ENCODE measurements around the gene POU2F1.

The POU2F1 gene

DNA sequence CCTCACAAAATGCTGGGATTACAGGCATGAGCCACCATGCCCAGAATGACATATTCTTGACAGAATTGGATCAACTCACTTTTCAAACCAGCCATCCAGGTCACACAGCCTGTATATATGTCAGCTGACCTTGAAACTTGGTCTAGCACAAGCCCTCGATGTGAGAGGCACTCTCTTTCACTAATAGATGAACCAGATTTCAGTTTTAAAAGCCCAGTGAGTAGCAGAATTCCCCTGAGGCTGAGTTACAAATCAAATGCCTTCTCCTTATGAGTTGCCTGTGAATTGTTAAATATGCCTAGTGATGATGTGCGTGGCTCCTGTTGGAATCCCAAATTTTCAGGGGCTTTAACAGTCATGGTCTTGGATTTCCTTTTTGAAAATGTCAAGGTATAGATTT lies 208.9 kb downstream of the POU2F1 start:
- DNase-seq: no peak

DNA sequence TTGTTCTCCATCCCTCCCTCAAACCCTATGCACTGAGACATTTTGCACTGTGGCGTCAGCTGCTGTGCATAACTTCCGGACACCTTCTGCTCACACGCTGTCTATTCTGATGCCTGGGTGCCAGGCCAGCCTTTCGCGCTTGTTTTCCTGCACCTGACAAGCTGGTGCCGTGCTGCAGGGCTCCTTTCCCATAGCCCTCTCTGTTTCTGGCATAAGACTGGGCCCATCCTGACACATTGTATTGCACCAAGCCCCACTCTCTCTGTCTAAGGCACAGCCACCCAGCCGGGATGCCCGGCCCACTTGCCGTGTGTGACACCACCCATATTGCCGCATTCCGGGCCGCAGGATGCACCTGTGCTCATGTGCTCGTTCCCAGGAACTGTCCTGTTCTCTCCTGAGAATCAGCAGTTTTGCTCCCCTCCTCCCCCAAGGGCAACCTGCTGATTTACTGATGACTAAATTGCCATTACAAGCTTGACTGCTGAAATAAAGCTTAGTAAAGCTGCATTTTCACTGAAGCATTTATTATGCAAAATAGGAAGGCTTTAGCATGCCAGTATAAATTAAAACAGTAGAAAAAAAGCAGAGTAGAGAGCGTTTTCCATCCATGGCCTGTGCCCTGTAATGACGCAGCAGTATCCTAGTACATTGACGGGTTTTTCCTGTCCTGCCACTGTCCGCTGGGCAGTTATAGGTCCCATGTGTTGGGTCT lies 209.6 kb downstream of the POU2F1 start:
- no peak for DNase-seq

DNA sequence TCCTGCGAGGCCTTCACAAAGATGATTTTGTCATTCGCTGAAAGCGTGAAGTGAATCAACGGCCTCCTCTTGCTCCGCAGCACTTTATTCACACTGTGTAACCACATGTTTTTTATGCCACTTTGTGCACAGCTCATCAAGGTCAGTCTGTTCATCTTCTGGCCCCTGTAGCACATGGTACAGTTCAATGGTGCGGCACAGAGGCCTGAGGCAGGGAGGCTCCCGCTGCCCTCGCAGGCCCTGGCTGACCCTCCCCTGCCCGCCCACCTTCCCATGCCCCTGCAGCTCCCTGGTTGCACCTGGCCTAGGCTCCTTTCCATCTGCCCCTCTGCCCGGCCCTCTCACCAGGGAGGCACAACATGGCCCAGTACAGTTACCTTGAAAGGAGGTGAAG lies 210.2 kb downstream of the POU2F1 start:
- no peak for DNase-seq

DNA sequence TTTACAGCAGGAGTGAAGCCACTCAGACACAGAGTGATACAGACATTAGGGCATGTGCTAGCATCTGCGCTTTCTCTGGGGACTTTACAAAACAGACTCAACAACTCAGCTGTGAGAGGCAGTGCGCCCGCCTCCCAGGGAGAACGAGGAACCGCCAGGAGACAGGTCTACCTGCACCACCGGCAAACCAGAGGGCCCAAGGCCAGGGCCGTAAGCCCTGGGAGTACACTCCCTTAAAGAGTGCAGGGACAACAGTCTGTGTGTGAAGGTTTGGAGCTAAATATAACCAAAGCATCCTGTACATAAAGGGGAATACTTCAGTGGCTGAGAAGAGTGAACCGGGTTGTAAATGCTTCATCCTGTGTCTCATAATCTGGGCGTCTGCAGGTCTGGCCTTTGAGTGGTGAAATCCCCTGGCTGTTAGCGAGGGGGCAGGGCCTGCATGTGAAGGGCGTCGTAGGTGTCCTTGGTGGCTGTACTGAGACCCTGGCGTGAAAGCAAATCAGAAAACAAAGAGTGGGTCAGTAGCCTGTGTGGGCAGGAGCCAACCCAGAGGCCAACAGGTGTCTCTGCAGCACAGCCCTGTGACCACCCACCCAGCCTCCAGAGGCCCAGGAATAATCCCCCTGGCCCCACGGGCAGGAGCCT lies 210.7 kb downstream of the POU2F1 start:
- no peak for DNase-seq

DNA sequence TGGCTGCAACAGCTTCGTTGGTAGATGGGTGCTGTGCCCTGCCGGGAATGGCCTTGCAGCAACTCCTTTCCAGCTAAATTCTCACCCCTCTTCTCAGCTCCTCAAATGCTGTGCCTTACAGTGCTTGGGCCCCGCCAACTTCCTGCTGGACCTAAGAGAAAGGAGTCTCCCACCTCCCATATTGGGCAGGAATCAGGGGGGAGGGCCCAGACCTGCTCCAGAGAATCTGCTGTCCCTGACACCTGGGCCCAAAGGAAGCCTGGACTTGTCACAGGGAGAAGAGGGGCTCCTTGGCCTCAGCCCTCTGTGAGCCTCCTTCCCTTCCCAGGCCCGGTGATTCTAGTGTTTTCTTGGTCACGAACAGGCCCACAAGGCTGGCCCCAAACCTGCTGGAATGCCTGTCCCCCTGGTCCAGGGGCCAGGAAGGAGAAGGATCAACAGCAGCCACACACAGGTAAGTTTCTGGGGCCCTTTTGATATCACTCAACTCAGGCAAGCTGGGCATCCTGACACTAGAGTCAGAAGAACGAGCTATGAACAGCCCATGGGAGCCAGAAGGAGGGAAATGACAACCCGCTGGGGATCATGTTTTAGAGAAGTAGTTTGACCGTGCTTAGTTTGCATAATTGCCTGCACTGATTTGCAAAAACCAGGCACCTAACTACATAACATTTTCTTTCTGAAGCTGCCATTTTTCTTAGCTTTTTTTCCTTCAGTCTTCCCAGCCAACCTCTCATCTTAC lies 211.4 kb downstream of the POU2F1 start:
- DNase-seq: no peak

DNA sequence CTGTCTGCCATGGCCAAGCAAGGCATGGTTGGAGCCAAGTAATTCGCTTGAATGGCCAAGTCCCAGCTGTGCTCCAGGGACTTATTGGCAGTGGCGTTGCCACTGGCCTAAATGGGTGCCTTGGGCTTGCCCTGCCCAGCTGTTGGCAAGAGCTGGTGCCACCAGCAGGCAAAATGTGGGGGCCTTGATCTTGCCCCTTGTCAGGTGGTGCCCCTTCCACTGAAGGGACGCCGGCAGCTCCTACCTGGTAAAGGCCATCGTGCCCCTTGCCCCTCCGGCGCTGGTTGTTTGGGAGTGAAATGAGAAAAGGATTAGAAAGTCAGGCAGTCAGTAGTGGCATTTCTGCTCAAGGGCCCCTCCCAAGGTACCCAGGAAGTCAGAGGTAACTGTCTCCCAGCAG lies 212.1 kb downstream of the POU2F1 start:
- no peak for DNase-seq

DNA sequence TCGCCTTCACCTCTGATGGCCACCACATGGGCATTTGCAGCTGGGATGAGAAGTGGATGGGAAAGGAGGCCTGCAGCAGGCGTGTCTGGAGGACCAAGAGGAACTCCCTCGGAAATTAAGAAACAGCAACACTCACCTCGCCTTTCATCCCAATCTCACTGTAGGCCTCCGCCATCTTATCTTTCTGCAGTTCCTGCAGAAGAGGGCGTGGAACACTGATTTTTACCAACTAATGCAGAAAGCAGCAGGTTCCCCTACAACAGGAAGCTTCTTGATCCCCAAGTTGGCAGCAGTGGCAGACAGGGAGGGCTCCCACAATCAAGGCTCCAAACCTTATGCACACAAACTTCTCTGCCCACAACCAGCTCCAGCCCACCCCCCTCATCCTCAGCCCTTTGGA lies 213.2 kb downstream of the POU2F1 start:
- no peak for DNase-seq

DNA sequence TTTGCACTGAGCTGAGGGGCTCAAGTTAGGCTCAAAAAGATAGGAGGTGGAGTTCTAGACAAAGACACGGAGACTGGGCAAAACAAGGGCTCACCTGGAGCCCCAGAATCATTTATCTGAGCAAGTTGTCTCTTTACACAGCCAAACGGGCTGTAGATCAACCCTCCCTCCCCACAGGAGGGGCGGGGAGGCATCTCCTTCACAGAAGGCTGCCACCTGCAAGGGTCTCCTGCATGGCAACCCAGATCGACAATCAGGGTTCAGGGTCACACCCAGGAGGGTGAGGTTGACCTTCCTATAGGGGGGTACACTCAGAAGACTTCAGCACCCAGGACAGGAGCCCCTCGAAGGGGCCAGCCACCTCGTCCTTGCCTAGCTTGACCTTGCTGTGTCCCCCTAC lies 213.6 kb downstream of the POU2F1 start:
- DNase-seq: no peak

DNA sequence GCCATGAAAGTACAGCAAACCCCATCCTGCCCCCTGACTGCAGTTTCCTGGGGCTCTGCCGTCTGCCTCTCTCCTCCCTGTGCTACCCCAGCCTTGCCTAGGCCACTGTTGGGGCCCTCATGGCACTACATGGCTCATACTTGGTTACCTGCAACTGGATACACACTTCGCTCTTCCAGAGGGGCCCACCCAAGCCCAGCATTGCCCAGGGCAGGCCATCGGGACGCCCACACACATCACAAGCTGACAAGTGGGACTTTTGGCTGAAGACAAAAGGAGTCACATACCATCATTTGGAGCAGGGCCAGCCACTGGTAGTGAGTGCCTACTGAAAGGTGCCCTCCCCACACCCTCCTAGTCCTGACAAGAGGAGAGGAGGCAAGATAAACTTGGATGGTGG lies 214.8 kb downstream of the POU2F1 start:
- no peak for DNase-seq

DNA sequence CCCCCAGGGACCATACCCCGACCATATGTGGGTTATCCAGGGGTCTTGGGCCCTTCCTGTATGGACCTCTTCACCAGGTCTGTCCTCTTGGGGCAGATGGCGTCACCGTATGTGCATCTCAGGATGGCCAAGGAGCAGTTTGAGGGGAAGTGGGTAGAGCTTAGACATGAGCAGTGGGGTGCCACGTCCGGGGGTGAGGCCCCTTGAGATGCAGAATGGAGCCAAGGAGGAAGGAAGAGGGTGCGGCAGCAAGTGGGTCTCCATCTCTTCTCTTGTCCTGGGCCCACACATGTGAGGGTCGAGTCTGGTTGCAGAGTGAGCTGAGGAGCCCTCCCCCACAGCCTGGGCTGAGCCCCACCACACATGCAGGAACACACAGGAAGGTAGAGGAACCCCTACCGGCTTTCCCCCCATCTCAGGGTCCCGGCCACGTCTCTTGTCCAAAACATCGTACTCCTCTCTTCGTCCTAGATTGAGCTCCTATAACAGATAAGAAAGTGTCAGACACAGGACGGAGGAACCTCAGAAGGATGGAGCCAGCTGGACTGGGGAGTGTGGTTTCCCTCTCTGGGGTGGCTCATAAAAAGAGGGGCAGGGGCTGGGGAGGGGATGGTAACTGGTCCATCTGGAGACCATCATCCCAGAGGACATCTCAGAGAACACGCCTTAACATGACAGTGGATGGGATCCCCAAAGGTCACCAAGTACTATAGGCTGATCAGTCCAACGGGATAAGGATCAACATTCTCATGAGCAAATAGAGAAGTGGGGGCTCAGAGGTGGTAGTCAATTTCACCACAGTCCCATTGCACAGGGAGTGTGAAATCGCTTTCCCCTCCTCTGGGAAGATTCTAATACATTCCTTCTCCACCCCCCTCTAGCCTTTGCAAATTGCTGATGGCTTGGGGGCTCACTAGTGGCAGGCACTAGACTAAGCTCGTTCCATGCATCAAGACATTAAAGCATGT lies 217.8 kb downstream of the POU2F1 start:
- DNase-seq: no peak

DNA sequence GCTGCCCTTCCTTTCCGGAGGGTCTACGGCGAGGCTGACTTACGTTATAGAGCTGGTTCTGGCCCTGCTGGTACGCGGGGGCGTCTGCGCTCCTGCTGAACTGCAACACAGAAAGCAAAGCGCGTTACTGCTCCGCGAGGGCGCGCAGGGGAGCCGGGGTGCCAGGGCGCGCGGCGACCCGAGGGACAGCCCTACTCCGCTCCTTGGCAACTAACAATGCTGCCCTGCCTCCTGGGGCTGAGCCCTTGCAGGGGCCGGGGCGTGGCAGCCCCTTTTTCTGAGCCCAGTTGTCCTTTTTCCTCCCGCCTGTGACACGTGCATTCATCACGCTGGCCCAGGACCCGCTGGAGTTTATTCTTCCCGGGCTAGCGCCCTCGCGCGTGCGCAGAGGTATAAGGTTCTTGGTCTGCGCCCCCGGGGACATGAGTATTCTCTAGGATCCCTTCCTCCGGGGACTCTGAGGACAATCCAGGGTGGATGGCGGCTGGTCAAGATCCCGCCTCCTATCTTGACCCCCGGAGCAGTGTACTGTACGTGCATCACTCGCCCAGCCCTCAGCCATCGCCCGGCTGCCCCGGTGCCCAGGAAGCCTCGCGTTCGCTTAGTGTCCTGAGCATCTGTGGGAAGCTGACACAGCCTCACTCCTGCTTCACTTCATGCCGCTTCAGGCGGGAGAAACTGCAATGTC lies 218.8 kb downstream of the POU2F1 start:
- peak; percentile 42 for DNase-seq

DNA sequence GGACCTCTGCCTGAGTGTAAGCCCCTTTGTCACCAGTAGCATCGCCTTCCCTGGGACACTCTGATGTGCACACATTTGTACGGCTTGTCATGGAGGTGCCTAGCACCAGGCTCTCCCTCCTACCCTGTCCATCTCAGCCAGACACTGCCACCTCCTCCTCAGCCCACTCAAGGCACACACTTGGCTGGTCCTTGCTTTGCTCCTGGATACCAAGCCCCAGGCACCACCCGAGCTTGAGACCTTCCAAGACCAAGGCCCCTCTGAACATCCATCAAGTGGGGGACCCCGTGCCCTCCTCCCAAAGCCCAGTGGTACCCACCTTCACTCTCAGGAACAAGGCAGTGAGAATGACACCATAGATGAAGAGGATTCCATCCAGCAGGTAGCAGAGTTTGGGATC lies 219.7 kb downstream of the POU2F1 start:
- no peak for DNase-seq

DNA sequence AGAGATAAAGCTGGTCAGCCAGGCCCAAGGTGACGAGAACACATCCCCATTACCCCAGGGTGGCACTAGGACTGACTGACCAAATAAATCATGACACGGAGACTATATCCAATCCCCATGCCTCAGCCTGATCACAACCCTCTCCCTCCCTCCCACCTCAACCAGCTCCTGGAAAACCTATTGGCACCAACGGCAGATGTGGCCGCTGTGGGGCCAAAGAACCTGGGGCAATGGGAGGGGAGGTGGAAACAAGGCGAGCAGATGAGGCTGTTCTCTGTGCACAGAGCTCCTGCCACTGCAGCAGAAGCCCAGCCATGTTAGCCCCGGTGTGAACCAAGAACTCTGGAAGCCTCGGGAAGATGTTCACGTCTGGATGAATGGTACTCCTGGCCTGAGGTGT lies 220.1 kb downstream of the POU2F1 start:
- no peak for DNase-seq

DNA sequence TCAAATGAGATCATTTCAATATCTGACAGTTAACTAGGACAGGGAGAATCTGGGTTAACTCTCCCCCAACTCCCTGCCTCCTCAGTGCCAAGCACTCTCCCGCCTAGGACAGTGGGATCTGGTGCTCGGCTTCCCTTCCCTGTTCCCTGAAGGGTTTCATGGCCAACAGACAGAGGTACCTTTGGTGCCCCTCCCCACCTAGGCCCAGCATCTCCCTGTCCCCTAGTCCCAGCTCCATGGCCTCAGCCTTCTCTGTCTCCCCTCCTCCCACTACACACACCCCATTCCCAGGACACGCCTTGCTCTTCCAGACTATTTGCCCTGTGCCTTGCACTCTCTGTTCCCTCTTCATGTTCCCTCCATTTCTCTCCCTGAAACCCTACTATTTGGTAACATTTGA lies 220.5 kb downstream of the POU2F1 start:
- DNase-seq: no peak

DNA sequence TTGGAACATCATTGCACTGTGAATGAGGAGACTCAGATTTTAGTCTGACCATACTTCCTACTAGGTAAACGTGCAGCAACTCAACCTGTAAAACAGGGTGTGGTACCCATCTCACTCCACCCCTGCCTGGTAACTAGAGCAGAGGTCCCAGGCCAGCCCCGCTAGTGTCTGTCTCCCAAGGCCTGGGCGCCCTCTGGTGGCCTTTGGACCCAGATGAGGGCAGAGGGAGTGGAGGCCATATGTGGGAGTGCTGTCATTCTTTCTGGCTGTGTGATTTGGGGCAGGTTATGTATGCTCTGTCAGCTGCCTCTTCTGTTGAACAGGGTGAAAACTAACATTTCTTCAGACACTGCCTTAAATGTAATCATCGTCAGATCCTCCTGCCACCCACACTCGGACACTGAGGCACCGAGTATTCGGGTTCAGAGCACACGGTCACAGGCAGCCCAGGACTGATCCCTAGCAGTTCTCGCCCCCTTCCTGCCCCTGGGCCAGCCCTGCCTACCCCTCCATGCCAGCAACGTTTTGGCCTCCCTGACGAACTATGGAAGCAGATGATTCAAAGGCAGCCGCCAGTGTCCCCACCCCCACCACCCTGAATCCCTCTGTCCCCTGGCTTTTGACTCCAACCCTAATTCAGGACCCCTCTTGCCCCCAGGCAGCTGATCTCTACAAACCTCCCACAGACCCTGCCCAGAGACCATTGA lies 221.6 kb downstream of the POU2F1 start:
- DNase-seq: peak; percentile 61

DNA sequence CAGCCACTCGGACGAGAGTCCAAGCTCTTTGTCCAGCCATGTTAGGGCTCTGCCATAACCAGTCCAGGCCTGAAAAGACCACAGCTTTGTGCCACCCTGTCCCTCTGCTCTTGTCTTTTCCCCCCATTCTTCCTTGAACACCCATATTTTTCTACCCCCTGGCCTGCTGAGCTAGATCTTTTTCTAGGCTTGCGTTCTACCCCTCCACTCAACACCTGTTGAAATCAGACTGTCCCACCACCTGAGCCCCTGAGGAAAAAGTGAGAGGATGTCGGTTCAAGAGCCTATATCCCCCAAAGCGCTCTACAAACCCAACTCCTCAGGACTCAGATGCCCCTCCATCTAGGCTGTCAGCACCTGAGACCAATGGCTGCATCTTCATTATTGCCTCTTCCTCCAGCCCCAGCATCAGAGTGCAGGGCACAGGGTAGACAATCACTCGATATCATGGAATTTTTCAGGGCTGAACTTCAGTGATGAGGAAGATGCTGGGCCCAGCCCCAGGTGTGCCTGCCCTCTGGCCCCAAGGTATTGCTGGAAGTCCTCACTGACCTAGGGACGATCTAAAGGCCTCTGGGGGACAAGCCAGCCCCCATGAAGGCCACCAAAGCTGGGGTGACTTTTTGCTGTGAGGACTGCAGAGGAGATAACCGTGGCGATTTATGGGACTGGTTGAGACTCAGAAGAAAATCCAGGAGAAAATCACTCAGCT lies 222.3 kb downstream of the POU2F1 start:
- DNase-seq: no peak

DNA sequence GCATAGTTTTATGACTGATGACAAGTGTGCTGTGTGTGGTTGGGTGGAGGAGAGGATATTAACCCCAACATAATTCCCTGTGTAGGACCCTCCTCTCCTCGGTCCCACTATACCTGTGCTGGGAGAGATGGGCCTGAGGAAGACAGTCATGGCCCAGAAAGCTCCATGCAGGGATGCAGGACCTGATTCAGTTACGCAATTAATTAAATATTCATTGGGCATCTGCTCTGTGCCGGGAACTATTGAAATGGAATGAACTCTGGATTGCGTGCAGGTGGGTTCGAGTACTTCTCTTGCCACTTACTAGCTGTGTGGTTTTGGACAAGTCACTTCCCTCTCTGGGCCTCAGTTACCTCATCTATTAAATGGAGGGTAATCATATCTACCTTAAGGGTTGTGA lies 223.1 kb downstream of the POU2F1 start:
- no peak for DNase-seq

DNA sequence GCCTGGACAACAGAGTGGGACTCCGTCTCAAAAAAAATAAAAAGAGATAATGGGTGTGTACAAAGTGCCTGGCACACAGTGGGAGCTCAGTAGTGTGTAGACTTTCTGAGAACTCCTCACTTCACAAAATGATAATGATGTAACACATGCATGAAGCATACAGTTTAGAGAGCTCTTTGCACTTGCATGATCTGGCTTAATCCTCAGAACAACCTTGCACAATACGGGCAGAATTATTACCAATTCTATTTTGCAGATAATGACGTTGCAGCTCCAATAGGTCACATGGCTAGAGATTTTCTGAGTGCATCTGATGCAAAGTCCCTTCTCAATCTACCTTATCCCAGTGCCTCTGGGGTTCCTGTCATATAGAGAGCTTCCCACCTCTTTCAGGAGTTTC lies 226.3 kb downstream of the POU2F1 start:
- no peak for DNase-seq

DNA sequence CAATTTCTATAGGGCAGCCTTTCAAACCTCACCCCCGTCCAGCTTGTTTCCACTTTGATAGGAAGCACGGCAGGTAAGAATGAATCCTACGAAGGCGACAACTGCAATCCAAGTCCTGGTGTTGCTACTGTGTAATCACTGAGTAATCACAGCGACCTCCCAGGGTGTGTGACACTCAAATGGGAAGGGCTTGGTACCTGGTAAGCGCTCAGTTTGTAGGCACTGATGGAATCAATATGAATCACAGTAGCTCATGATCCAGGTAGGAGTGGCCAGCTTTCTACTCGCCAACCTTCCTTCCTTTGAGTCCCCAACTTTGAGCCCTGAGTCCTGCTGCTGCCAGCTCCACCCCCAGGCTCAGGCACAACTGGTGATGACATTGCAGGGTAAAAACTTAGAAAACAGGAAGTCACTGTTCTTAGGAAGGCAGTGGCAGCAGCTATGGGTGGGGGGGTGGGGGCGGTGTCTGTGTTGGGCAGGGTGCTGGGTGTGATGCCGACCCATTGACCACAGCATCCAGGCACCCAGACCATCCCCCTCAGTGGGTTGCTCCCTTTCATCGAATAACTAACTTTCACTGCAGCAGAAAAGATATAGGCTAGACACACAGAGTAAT lies 226.9 kb downstream of the POU2F1 start:
- no peak for DNase-seq

DNA sequence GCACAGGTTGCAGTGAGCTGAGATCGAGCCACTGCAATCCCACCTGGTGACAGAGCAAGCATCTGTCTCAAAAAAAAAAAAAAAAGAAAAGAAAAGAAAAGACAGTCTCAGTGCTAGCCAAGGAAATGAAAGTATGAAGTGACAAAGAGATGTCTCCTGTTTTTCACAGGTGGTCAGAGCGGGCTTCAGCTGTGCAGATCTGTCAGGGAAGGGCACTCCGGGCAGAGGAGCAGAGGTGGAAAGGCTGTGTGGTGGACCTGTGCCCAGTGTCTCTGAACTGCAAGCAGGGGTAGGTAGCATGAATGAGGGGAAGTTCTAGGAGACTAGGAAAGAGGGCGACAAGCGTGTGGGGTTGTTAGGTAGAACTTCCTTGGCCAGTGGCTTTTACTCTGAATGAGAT lies 230.2 kb downstream of the POU2F1 start:
- no peak for DNase-seq

DNA sequence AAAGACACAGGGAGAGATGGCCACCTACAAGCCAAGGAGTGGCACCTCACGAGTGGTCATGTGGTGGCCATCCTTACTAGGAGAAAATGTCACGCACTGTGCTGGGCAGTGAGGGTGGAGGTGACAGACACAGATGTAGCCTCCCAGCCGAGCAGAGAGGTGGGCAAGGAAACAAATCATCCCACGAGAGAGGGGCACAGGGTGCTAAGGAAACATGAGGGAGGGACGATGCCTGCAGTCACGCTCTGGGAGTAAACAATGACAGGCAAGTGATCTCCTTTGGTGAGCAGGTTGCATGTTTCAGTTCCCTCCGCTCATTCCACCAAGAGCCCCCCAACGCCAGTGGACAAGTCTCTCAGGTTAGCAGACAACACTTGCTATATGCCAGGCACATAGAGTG lies 231.8 kb downstream of the POU2F1 start:
- DNase-seq: no peak

Data from fibroblast of skin of right quadriceps (primary cell).